GM23338 (cell line): ENCODE measurements around the gene IPCEF1. TPM values are rescaled to one million over a fixed set of nuclear protein-coding genes. Genes with fewer than 3 reads are reported as not detected.

Experiments used
- ATAC-seq: fragments of 200-7000 bp; cut with Tn5 transposase; 3 replicates; pipeline ENCODE4 v1.9.1; 2020
- DNase-seq: peaks from one replicate; pipeline ENCODE4 v3.0.0-alpha.2; 2015; ENCODE audit warnings: low spot score
- H2AFZ ChIP-seq: fragments of 200-600 bp; sonication (generic); 2 replicates; pipeline ENCODE4 v1.8.0; 2016; ENCODE audit warnings: antibody characterized with exemption, mild to moderate bottlenecking, moderate library complexity
- H3F3A ChIP-seq: fragments of 200-600 bp; sonication (generic); replicated peaks from 2 replicates; pipeline ENCODE4 v1.8.0; 2017; ENCODE audit warnings: antibody characterized with exemption, mixed run types, low read depth
- H3K27ac ChIP-seq: fragments of 200-600 bp; sonication (generic); 2 replicates; pipeline ENCODE4 v1.6.1; 2016; ENCODE audit warnings: low read depth
- H3K27me3 ChIP-seq: fragments of 200-600 bp; sonication (generic); 2 replicates; pipeline ENCODE4 v1.8.0; 2016; ENCODE audit warnings: mild to moderate bottlenecking, mixed run types, moderate library complexity; ENCODE audit not compliant: insufficient read depth
- H3K36me3 ChIP-seq: fragments of 200-600 bp; sonication (generic); 2 replicates; pipeline ENCODE4 v1.8.0; 2016; ENCODE audit warnings: mild to moderate bottlenecking; ENCODE audit not compliant: insufficient read depth
- H3K4me1 ChIP-seq: fragments of 200-600 bp; sonication (generic); 2 replicates; pipeline ENCODE4 v1.8.0; 2016; ENCODE audit warnings: mild to moderate bottlenecking, moderate library complexity; ENCODE audit not compliant: insufficient read depth
- H3K4me2 ChIP-seq: fragments of 200-600 bp; sonication (generic); 2 replicates; pipeline ENCODE4 v1.7.1; 2017; ENCODE audit warnings: mixed run types
- H3K4me3 ChIP-seq: fragments of 200-600 bp; sonication (generic); 2 replicates; pipeline ENCODE4 v1.6.1; 2016; ENCODE audit warnings: mixed run types
- H3K79me2 ChIP-seq: fragments of 200-600 bp; sonication (generic); replicated peaks from 2 replicates; pipeline ENCODE4 v1.8.0; 2017; ENCODE audit warnings: mild to moderate bottlenecking; ENCODE audit not compliant: insufficient read depth
- H3K9me2 ChIP-seq: fragments of 200-600 bp; sonication (generic); 2 replicates; pipeline ENCODE4 v1.8.0; 2017; ENCODE audit not compliant: insufficient read depth
- H4K20me1 ChIP-seq: fragments of 200-600 bp; sonication (generic); replicated peaks from 2 replicates; pipeline ENCODE4 v1.8.0; 2017; ENCODE audit warnings: mild to moderate bottlenecking; ENCODE audit not compliant: insufficient read depth
- H3K27ac Mint-ChIP-seq: 2 replicates; pipeline ENCODE4 v1.8.0; 2020; ENCODE audit warnings: inconsistent platforms, mild to moderate bottlenecking, moderate library complexity, mixed read lengths
- H3K27me3 Mint-ChIP-seq: 3 replicates; pipeline ENCODE4 v1.8.0; 2022; ENCODE audit warnings: low read depth, mild to moderate bottlenecking, moderate library complexity, mixed read lengths, inconsistent platforms; ENCODE audit not compliant: insufficient read depth, poor library complexity
- H3K36me3 Mint-ChIP-seq: 3 replicates; pipeline ENCODE4 v1.8.0; 2021; ENCODE audit warnings: low read depth, mild to moderate bottlenecking, inconsistent platforms, moderate library complexity, mixed read lengths
- H3K4me1 Mint-ChIP-seq: 3 replicates; pipeline ENCODE4 v1.8.0; 2020; ENCODE audit warnings: mild to moderate bottlenecking, inconsistent platforms, mixed read lengths
- H3K4me3 Mint-ChIP-seq: 3 replicates; pipeline ENCODE4 v1.8.0; 2021; ENCODE audit warnings: moderate library complexity, mild to moderate bottlenecking, inconsistent platforms, mixed read lengths
- H3K9me3 Mint-ChIP-seq: 3 replicates; pipeline ENCODE4 v1.8.0; 2020; ENCODE audit warnings: moderate library complexity, mild to moderate bottlenecking, inconsistent platforms, mixed read lengths
- CREB1 ChIP-seq: fragments of 250-450 bp; sonication (Bioruptor Pico); IDR thresholded peaks from 2 replicates; pipeline ENCODE4 v1.5.0; 2020; ENCODE audit warnings: low read depth, mild to moderate bottlenecking, moderate library complexity
- CTCF ChIP-seq, 2 experiments: fragments of 200-600 bp in 1 of 2; sonication (generic) in 1 of 2; conservative IDR thresholded peaks; 2 replicates each; pipeline versions ENCODE4 v1.5.1 to v1.6.1; 2016 to 2017; ENCODE audit warnings: antibody characterized with exemption in 2 of 2, low read depth in 2 of 2, mild to moderate bottlenecking in 2 of 2, moderate library complexity in 1 of 2
- ETS1 ChIP-seq: IDR thresholded peaks from 2 replicates; pipeline ENCODE4 v1.6.1; 2016; ENCODE audit warnings: antibody characterized with exemption
- EZH2 ChIP-seq: fragments of 200-600 bp; sonication (generic); IDR thresholded peaks from one replicate; pipeline ENCODE4 v1.8.0; 2017; ENCODE audit warnings: antibody characterized with exemption, mild to moderate bottlenecking, low read depth; ENCODE audit not compliant: unreplicated experiment
- EZH2phosphoT487 ChIP-seq: fragments of 200-600 bp; sonication (generic); IDR thresholded peaks from one replicate; pipeline ENCODE4 v1.8.1; 2018; ENCODE audit warnings: antibody characterized with exemption; ENCODE audit not compliant: unreplicated experiment
- JUNB ChIP-seq: IDR thresholded peaks from one replicate; pipeline ENCODE4 v1.6.1; 2016; ENCODE audit warnings: antibody characterized with exemption; ENCODE audit not compliant: unreplicated experiment
- NANOG ChIP-seq: IDR thresholded peaks from 2 replicates; pipeline ENCODE4 v1.6.1; 2016; ENCODE audit warnings: antibody characterized with exemption, borderline replicate concordance
- POLR2AphosphoS5 ChIP-seq: IDR thresholded peaks from 2 replicates; pipeline ENCODE4 v1.6.1; 2016; ENCODE audit warnings: antibody characterized with exemption, low read depth
- REST ChIP-seq: IDR thresholded peaks from one replicate; pipeline ENCODE4 v1.6.1; 2018; ENCODE audit warnings: antibody characterized with exemption; ENCODE audit not compliant: unreplicated experiment
- STAT1 ChIP-seq: IDR thresholded peaks from one replicate; pipeline ENCODE4 v1.6.1; 2016; ENCODE audit warnings: antibody characterized with exemption; ENCODE audit not compliant: unreplicated experiment
- ZNF114 ChIP-seq: fragments of 250-450 bp; sonication (Bioruptor Pico); IDR thresholded peaks from 2 replicates; pipeline ENCODE4 v1.5.0; 2020; ENCODE audit warnings: mild to moderate bottlenecking, moderate library complexity
- ZNF331 ChIP-seq: fragments of 250-450 bp; sonication (Bioruptor Pico); IDR thresholded peaks from 2 replicates; pipeline ENCODE4 v1.5.0; 2020; ENCODE audit warnings: low read depth, mild to moderate bottlenecking, moderate library complexity
- ZNF462 ChIP-seq: fragments of 250-450 bp; sonication (Bioruptor Pico); IDR thresholded peaks from 2 replicates; pipeline ENCODE4 v1.5.0; 2020; ENCODE audit warnings: mild to moderate bottlenecking, moderate library complexity
- polyA plus RNA-seq: library from polyadenylated mRNA; unstranded; fragments of >200 nt; fragmentation: Nextera tagmentation; extraction: Ambion mirVana; gene quantifications from 2 replicates; pipeline ENCODE4 v1.2.1, GENCODE V29; 2016
- total RNA-seq: library from RNA; depleted of rRNA; stranded (reverse); fragments of >200 nt; shearing (Covaris generic); gene quantifications from 2 replicates; pipeline ENCODE4 v1.2.3, GENCODE V29; 2014

The IPCEF1 gene
- total and polyA plus RNA-seq, 2 experiments from 2014 or later: 0.15 to 1.8 TPM

GRCh38 chr6:154157082-154157481, 199.5 kb downstream of the IPCEF1 start:
- DNase-seq (no peak), ATAC-seq (no peak)
- Histone ChIP-seq H3K27ac (no peak overlapping the region), H3K4me1 (no peaks in the 10 kb centered on the region), H3K36me3 (no peaks in the 10 kb centered on the region; the same call in 1 of the 2 replicates), H3K27me3 (no peaks in the 10 kb centered on the region), H3K4me3 (no peak overlapping the region), H3K4me2 (no peak overlapping the region), H4K20me1 (no peaks in the 10 kb centered on the region), H3K79me2 (no peaks in the 10 kb centered on the region), H3F3A (no peaks in the 10 kb centered on the region), H3K9me2 (peaks cover 7% of the 10 kb centered on the region), H2AFZ (no peak overlapping the region)
- Mint-ChIP-seq H3K4me1 (peaks cover 13% of the 10 kb centered on the region), H3K27me3 (no peaks in the 10 kb centered on the region), H3K36me3 (no peaks in the 10 kb centered on the region), H3K27ac (no peak overlapping the region), H3K9me3 (no peaks in the 10 kb centered on the region), H3K4me3 (no peak overlapping the region)
- TF ChIP-seq ZNF331 (CRISPR knock-in tag) (no peak), CREB1 (CRISPR knock-in tag) (no peak), ETS1 (no peak), ZNF114 (CRISPR knock-in tag) (no peak), CTCF (conservative IDR thresholded peaks at IDR 0.05; ENCODE audit: low read depth in 2 of 2) (no peak), ZNF462 (CRISPR knock-in tag) (no peak), EZH2phosphoT487 (no peak), NANOG (no peak), JUNB (no peak), REST (no peak), STAT1 (no peak), EZH2 (no peak), POLR2AphosphoS5 (no peak)
